AG04449 (cell line): ENCODE results near the gene ATF7IP.
A peak's percentile ranks its signal among the peaks of the same experiment; 100 is the strongest.

Experiments used
- CTCF ChIA-PET: fragments of 350-600 bp; formaldehyde crosslinking; extraction: SDS; loops from one replicate; lab custom pipeline; 2021; ENCODE audit warnings: antibody characterized with exemption; lab: Yijun Ruan, JAX
- POLR2A ChIA-PET: fragments of 400-600, 350-600 bp; formaldehyde crosslinking; extraction: SDS; loops from one replicate; lab custom pipeline; 2020; ENCODE audit warnings: antibody characterized with exemption, inconsistent platforms; lab: Yijun Ruan, JAX
- DNase-seq: peaks from one replicate; pipeline ENCODE4 v3.0.0-alpha.2; 2010; ENCODE audit warnings: low read depth, low spot score
- H3K4me3 ChIP-seq: 2 replicates; pipeline ENCODE4 v1.5.1; 2011; ENCODE audit warnings: low read depth, mild to moderate bottlenecking, control low read depth, low read length
- TF ChIP-seq, protein P1 (sequence below): IDR thresholded peaks from one replicate; pipeline ENCODE4 v1.5.1; 2011; ENCODE audit warnings: mild to moderate bottlenecking, moderate library complexity, low read length, control low read depth, inconsistent platforms; ENCODE audit not compliant: insufficient read depth; ENCODE audit errors: missing control alignments

The ATF7IP gene

DNA sequence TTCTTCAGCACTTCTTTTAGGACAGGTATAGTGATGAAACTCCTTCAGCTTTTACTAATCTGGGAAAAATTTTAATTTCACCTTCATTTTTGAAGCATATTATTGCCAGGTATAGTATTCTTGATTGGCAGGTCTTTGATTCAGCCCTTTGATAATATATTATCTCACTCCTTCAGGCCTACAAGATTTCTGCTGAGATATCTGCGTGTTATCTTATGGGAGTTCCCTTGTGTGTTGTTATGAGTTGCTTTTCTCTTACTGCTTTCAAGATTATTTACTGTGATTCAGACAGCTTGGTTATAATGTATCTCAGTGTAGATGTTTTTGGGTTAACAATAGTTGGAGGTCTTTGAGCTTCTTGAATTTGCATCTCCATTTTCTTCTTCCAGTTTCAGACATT is 87.4 kb downstream of the ATF7IP start:
- no peak overlapping the region for H3K4me3 ChIP-seq
- ChIA-PET POLR2A (interaction anchor here (0.7 kb wide), 1 partner anchor 193 kb away, joined by 3 read pairs; no protein-coding TSS in a partner anchor), CTCF (interaction anchor here (0.9 to 4.5 kb wide), 7 partner anchors 8 to 214 kb away, joined by 3 to 47 read pairs (median 5); no protein-coding TSS in a partner anchor)
- TF ChIP-seq, protein P1, sequence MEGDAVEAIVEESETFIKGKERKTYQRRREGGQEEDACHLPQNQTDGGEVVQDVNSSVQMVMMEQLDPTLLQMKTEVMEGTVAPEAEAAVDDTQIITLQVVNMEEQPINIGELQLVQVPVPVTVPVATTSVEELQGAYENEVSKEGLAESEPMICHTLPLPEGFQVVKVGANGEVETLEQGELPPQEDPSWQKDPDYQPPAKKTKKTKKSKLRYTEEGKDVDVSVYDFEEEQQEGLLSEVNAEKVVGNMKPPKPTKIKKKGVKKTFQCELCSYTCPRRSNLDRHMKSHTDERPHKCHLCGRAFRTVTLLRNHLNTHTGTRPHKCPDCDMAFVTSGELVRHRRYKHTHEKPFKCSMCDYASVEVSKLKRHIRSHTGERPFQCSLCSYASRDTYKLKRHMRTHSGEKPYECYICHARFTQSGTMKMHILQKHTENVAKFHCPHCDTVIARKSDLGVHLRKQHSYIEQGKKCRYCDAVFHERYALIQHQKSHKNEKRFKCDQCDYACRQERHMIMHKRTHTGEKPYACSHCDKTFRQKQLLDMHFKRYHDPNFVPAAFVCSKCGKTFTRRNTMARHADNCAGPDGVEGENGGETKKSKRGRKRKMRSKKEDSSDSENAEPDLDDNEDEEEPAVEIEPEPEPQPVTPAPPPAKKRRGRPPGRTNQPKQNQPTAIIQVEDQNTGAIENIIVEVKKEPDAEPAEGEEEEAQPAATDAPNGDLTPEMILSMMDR: no peak
- no peak for DNase-seq

DNA sequence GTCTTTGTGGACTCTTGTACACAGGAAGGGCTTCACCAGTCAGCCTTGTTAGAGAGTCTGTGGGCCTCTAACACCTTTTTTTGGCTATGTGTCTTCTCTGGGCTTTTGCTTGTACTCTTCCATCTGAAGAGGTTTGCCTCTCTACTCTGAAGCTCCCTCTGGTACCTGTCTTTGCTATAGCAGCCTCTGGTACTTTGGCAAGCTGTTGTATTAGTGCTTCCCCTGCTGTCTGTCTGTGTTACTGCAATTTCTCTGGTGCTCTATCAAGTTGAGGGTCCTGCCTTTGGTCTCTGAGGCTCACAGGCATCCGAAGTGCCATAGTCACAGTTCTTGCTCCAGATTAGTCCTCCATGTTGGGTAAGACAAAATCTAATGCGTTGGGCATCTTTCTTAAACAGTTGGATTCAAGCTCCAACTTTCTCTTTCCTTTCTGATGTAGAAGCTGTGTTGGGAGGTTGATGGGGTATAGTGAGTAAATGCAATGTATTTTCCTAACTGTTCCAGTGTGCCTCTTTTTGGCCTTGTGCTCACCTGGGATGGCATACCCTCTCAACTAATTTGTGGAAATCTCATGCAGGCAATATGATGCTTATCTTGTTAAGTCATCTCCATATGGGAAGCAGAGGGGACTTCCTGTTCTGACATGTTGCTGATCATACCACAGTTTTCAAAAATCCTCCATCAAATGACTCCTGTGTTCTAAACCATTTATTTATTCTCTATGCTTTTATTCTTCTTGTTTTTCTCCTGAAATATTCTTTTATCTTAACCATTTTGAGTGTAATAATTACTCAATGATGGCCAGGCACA is 88.8 kb downstream of the ATF7IP start:
- ChIA-PET POLR2A (no interaction called here), CTCF (interaction anchor here (0.7 to 4.5 kb wide), 13 partner anchors 10 to 268 kb away, joined by 3 to 47 read pairs (median 4); no protein-coding TSS in a partner anchor)
- H3K4me3 ChIP-seq: no peak overlapping the region
- TF ChIP-seq, protein P1: peak; percentile 34
- DNase-seq: no peak

DNA sequence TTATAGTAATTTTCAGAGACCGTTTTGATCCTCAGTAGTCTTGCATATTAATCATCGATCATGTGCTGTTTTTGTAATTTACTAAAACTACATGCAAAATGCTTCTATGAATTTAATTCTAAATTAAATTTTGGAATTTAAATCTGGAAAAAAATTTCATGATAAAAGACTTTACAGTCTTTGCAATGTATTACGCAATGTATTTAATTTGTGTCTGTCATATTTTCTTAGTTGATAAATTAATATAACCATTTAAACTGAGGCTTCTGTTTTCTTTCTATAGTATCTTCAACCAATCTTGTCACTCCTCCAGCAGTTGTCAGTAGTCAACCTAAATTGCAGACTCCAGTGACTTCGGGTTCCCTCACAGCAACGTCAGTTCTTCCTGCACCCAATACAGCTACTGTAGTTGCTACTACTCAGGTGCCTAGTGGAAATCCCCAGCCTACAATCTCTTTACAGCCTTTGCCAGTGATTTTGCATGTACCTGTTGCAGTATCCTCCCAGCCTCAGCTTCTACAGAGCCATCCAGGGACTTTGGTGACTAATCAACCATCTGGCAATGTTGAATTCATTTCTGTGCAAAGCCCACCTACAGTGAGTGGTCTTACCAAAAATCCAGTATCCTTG is 94.8 kb downstream of the ATF7IP start:
- TF ChIP-seq, protein P1: no peak
- ChIA-PET CTCF (no interaction called here), POLR2A (no interaction called here)

DNA sequence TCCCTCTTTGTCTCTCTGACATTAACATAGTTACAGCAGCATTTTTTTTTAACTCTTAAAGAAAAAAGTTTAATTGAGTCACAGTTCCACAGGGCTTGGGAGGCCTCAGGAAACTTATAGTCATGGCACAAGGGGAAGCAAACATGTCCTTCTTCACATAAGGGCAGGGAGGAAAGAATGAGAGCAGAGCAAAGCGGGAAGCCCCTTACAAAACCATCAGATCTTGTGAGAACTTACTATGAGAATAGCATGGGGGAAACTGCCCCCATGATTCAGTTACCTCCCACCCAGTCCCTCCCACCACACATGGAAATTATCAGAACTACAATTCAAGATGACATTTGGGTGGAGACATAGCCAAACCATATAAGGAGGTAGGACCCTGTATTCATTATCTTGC is 106.0 kb downstream of the ATF7IP start:
- TF ChIP-seq, protein P1: no peak
- ChIA-PET CTCF (no interaction called here), POLR2A (no interaction called here)
- no peak overlapping the region for H3K4me3 ChIP-seq
- no peak for DNase-seq

More for the DNA sequence above, 94.8 kb downstream of the ATF7IP start:
- no peak overlapping the region for H3K4me3 ChIP-seq
- DNase-seq: no peak

DNA sequence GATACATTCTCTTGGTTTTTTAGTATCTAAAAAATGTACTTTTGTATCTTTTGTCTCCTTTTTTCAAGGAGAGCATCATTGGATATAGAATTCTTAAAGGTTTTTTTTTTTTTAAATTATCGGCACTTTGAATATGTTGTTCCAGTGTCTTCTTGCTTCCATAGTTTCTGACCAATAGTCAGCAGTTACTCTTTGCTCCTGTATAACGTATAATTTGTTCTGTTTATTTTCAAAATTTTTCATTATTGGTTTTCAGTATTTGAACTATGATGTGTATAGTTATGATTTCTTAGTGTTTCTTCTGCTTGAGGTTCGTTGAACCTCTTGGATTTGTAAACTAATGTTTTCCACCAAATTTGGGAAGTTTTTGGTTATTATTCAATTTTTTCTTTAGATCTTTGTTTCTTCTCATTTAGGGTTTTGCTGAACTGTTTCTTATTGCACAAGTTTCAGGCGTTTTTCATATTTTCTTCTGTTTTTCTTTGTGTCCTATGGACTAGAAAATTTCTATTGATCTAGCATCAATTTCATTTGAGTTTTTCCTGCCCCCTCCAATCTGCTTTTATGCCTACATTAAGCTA is 108.3 kb downstream of the ATF7IP start:
- no peak for DNase-seq
- no peak overlapping the region for H3K4me3 ChIP-seq
- TF ChIP-seq, protein P1: no peak
- ChIA-PET CTCF (interaction anchor here (1.5 to 1.6 kb wide), 3 partner anchors 20 to 218 kb away, joined by 3 to 5 read pairs (median 4); no protein-coding TSS in a partner anchor), POLR2A (no interaction called here)
